Epithelial cell of prostate (primary cell): Measurements from ENCODE around the gene PDZD8.
A peak's percentile ranks its signal among the peaks of the same experiment; 100 is the strongest.

Experiments used
- DNase-seq: peaks from one replicate; pipeline ENCODE4 v3.0.0-alpha.2; 2011; ENCODE audit warnings: low read depth, low spot score
- H3K27ac ChIP-seq: fragments of 450-650 bp; 2 replicates; pipeline ENCODE4 v1.5.1; 2017; ENCODE audit warnings: mild to moderate bottlenecking

The PDZD8 gene

GRCh38 chr10:117375360-117376178, at the start of gene PDZD8:
Gene PDZD8 (minus strand): TSS chr10:117375440. CDS start chr10:117375227, 213 bp downstream.
- no peak for DNase-seq

GRCh38 chr10:117424171-117424570, 48.9 kb upstream of the PDZD8 start:
- H3K27ac ChIP-seq, result no peak overlapping the region
- no peak for DNase-seq

More at GRCh38 chr10:117375360-117376178, at the start of gene PDZD8:
- H3K27ac ChIP-seq, result peak within 1 kb of the TSS; percentile 66

GRCh38 chr10:117421985-117422384, 46.7 kb upstream of the PDZD8 start:
- no peak overlapping the region for H3K27ac ChIP-seq
- DNase-seq, result no peak

- no peak for DNase-seq
- H3K27ac ChIP-seq, result no peak overlapping the region
Measured at GRCh38 chr10:117420768-117421167, 45.5 kb upstream of the PDZD8 start.

GRCh38 chr10:117419921-117420320, 44.7 kb upstream of the PDZD8 start:
- no peak for DNase-seq
- H3K27ac ChIP-seq, result peak overlapping the region; percentile 54

GRCh38 chr10:117419159-117419558, 43.9 kb upstream of the PDZD8 start:
- no peak for DNase-seq
- H3K27ac ChIP-seq, result no peak overlapping the region

- H3K27ac ChIP-seq, result peak overlapping the region; percentile 36
- DNase-seq, result no peak
Measured at GRCh38 chr10:117418121-117418520, 42.9 kb upstream of the PDZD8 start.

GRCh38 chr10:117417196-117417595, 42.0 kb upstream of the PDZD8 start:
- H3K27ac ChIP-seq, result no peak overlapping the region
- DNase-seq, result no peak

- H3K27ac ChIP-seq, result peak overlapping the region; percentile 61
- no peak for DNase-seq
Measured at GRCh38 chr10:117413928-117414618, 38.8 kb upstream of the PDZD8 start.

- H3K27ac ChIP-seq, result no peak overlapping the region
- no peak for DNase-seq
Measured at GRCh38 chr10:117412469-117413010, 37.3 kb upstream of the PDZD8 start.

- DNase-seq, result no peak
- no peak overlapping the region for H3K27ac ChIP-seq
Measured at GRCh38 chr10:117411479-117412399, 36.5 kb upstream of the PDZD8 start.

GRCh38 chr10:117410557-117410956, 35.3 kb upstream of the PDZD8 start:
- no peak for DNase-seq
- no peak overlapping the region for H3K27ac ChIP-seq

GRCh38 chr10:117409549-117410305, 34.5 kb upstream of the PDZD8 start:
- DNase-seq, result no peak
- peak overlapping the region; percentile 10 for H3K27ac ChIP-seq

- DNase-seq, result no peak
- H3K27ac ChIP-seq, result no peak overlapping the region
Measured at GRCh38 chr10:117408436-117409384, 33.5 kb upstream of the PDZD8 start.

GRCh38 chr10:117405730-117406129, 30.5 kb upstream of the PDZD8 start:
- no peak overlapping the region for H3K27ac ChIP-seq
- no peak for DNase-seq

GRCh38 chr10:117400329-117400728, 25.1 kb upstream of the PDZD8 start:
- no peak overlapping the region for H3K27ac ChIP-seq
- DNase-seq, result no peak

- no peak for DNase-seq
- H3K27ac ChIP-seq, result no peak overlapping the region
Measured at GRCh38 chr10:117399341-117400196, 24.3 kb upstream of the PDZD8 start.
